Astrocyte of the cerebellum (primary cell): ENCODE results near the gene NFASC.

Experiments used
- DNase-seq: peaks from one replicate; pipeline ENCODE4 v3.0.0-alpha.2; 2011; ENCODE audit warnings: low read depth
- H3K4me3 ChIP-seq: 2 replicates; pipeline ENCODE4 v1.5.1; 2011; ENCODE audit warnings: mild to moderate bottlenecking, low read depth, low read length, moderate library complexity
- in situ Hi-C: cut with HindIII; loops from 2 replicates; pipeline ENCODE4 v1.10.0; 2017; ENCODE audit warnings: low sequenced_read_pairs
- TF ChIP-seq, protein P1 (sequence below): IDR thresholded peaks from 2 replicates; pipeline ENCODE4 v1.5.1; 2012; ENCODE audit warnings: low read length, low read depth, moderate library complexity, mild to moderate bottlenecking; ENCODE audit errors: missing control alignments

NFASC gene

DNA sequence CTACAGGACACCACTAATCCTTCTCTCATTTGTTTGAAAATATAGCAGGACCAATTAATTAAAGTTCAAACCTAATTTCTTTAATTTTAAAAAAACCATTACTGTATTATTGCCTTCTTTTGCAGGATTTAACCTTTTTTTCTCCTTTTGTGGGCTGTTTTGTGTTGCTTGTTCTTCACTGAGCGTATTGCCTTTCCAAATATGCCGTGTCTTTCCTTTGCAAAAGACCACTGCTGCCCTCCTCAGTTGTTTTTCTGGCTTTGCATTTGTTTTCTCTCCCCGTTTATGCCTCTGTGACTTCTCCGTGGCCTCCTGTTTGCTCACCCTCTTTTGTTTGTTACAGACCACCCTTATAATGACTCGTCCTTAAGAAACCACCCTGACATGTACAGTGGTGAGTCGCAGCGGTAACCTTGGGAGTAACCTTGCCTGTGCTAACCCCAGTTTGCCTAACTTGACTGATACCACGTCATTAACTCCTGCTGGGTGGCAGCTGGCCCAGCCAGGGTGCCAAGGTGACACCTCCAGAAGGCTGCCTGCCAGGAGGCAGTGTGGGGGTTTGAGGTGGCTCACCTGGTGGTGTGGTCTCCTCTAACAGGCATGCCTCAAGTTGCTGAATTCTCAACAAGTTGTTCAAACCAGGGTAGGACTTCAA, 91.2 kb downstream of the NFASC start:
- no peak overlapping the region for H3K4me3 ChIP-seq
- no peak for DNase-seq
- in situ Hi-C loops = no loop called here
- TF ChIP-seq, protein P1, sequence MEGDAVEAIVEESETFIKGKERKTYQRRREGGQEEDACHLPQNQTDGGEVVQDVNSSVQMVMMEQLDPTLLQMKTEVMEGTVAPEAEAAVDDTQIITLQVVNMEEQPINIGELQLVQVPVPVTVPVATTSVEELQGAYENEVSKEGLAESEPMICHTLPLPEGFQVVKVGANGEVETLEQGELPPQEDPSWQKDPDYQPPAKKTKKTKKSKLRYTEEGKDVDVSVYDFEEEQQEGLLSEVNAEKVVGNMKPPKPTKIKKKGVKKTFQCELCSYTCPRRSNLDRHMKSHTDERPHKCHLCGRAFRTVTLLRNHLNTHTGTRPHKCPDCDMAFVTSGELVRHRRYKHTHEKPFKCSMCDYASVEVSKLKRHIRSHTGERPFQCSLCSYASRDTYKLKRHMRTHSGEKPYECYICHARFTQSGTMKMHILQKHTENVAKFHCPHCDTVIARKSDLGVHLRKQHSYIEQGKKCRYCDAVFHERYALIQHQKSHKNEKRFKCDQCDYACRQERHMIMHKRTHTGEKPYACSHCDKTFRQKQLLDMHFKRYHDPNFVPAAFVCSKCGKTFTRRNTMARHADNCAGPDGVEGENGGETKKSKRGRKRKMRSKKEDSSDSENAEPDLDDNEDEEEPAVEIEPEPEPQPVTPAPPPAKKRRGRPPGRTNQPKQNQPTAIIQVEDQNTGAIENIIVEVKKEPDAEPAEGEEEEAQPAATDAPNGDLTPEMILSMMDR = no peak

DNA sequence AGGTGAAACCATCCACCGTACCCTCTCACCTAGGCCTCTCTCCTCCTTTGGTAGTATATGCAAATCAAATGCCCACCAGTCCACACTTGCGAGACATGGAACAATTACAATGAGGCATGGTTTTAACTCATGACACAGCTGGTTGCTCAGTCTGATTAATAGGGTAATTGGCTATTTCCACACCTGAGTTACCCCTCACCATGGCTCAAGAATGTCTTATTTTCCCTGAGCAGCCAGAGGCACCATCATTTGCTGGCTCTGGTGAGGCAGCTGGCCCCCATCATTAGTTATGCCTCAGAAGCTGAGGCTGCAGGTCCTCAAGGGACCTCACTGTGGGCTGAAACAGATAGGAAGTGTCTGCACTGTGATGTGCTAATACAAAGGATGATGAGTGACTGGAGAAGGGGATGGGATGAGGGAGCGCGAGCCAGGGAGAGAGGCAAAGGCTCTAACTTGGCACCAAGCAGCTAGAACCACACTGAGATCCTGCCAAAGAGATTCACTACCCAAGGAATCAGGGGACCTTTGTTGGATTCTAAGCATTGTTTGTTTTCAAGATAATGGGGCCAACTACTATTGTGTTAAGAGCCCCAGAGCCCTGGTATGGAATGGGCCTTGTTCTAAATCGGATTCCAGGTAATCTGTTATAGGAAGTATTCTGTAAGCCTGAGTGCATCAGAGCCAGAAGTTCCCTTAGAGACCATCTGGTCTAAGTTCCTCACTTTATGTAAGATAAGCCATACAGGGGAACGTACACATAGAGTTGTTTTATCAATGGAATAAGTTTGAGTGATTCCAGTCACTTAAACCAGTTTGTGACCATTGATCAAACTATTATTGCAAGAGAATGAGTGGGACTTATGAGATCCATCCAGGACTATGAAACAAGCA, 92.3 kb downstream of the NFASC start:
- in situ Hi-C loops = no loop called here
- TF ChIP-seq, protein P1 = no peak

DNA sequence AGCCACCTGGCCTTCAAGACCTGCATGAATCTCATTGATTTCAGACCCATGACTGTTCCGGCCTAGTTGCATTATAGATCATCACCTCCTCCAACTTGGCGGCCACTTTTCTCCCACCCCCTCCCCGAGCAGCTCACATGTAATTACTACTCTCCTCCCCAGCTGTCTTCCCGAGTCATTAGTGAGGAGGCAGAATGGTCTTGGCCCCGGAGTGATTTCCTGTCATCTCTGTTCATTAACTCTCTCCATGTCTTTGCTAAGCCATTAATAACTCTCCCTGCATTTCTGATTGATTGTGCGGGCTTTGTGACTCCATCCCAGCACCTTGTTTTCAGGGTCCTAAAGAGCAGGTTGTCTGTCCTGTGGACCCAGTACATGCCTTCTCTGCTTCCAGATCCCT, 96.8 kb downstream of the NFASC start:
- TF ChIP-seq, protein P1 = no peak
- no peak for DNase-seq
- in situ Hi-C loops = no loop called here
- H3K4me3 ChIP-seq = no peak overlapping the region

More for the DNA sequence above, 92.3 kb downstream of the NFASC start:
- no peak overlapping the region for H3K4me3 ChIP-seq
- no peak for DNase-seq

DNA sequence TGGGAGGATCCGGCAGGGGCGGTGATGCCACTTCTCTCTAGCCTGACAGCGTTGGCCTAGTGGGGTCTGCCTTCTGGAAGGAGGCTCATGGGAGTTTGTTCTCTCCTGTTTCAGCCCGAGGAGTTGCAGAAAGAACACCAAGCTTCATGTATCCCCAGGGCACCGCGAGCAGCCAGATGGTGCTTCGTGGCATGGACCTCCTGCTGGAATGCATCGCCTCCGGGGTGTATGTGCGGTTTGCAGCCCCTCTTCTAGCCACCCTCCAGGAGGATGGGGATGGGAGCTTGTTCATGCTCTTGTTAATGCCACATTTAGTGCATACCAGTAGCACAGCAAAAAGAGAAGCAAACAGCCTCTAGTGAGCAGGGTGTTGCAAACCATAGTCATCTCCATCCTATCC, 97.5 kb downstream of the NFASC start:
- no peak overlapping the region for H3K4me3 ChIP-seq
- no peak for DNase-seq
- in situ Hi-C loops = no loop called here
- TF ChIP-seq, protein P1 = no peak

DNA sequence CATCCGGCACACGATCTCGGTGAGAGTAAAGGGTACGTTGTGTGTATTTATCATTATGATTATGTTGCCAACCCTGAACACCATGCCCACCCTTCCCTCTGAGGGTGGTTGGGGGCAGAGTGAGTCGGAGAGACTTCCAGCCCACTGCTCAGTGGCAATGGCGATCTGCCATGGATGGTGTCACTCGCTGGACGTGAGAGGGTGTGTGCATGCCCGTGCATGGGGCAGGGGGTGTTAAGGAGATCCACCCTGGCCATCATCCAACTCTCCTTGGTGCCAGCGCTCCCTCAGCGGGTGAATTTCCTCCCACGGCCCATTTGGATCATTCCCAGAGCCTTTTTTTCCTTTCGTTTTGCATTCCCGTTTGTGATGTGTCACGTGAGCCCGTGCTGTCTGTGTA, 98.3 kb downstream of the NFASC start:
- H3K4me3 ChIP-seq = no peak overlapping the region
- TF ChIP-seq, protein P1 = no peak
- no peak for DNase-seq
- in situ Hi-C loops = no loop called here

DNA sequence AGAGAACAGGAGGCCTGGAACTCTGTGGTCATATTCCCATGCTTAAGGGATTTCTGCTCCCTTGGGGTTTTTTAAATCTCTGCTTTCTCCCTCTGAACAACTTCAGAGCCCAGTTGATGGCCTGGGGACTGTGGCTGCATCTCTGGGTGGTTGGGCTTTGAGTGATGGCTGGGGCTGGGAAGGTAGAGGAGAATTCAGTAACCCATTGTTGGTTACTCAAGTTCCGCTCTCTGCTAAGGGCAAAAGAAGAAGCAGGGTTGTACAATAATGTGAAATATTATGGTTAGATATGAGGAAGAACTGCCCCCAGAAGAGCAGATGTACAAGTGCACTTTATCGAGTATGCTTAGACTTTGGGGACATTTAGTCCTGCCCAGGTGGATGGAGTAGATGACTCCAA, 100.3 kb downstream of the NFASC start:
- no peak overlapping the region for H3K4me3 ChIP-seq
- in situ Hi-C loops = no loop called here
- TF ChIP-seq, protein P1 = no peak
- no peak for DNase-seq
